HTR-8/SVneo (cell line): Measurements from ENCODE around the gene ARHGEF33.
A peak's percentile ranks its signal among the peaks of the same experiment; 100 is the strongest.

Experiments used
- DNase-seq: peaks from one replicate; pipeline ENCODE4 v3.0.0; 2011; ENCODE audit warnings: low spot score, mixed read lengths; ENCODE audit not compliant: insufficient read length
- FAIRE-seq: peaks from 2 replicates; lab custom pipeline; 2011; peaks lifted over from hg19 to GRCh38; lab: Jason Lieb, UNC

Gene ARHGEF33

DNA sequence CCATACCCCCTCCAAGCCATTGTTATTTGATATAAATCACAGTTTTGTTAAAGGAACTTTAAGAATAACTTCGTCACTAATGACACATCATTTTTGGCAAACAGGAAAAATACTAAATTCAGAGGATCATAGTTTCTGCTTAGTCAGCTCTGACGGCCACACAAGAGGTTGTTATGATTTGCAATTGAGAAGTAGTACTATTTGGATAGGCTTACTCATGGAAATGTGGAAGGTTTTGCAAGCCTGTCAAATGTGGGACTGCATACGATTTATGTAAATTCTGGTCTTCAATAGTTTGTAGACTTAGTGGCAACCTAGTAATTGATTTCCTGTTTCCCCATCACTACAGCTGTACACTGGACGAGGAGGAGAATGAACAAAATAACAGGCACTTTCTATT, 108.1 kb downstream of the ARHGEF33 start:
- FAIRE-seq = no peak

DNA sequence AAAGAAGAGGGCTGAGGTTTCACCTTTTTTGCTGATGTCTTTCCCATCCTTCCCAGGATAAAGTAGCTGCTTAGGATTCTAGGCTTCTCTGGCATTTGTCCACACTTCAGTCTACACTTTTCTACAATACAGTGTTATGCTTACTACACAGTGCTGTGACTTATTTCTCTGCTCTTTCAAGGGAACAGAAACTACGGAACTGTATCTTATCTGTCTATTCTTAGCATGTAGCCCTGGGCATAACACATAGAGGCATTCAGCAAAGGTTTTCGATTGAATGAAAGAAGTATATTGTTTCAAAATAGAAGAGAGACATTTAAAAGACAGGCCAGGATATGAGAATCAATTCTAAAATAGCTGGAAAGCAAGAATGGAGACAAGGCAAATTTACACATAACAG, 110.9 kb downstream of the ARHGEF33 start:
- FAIRE-seq = no peak

More for the DNA sequence above, 108.1 kb downstream of the ARHGEF33 start:
- DNase-seq = peak; percentile 9

DNA sequence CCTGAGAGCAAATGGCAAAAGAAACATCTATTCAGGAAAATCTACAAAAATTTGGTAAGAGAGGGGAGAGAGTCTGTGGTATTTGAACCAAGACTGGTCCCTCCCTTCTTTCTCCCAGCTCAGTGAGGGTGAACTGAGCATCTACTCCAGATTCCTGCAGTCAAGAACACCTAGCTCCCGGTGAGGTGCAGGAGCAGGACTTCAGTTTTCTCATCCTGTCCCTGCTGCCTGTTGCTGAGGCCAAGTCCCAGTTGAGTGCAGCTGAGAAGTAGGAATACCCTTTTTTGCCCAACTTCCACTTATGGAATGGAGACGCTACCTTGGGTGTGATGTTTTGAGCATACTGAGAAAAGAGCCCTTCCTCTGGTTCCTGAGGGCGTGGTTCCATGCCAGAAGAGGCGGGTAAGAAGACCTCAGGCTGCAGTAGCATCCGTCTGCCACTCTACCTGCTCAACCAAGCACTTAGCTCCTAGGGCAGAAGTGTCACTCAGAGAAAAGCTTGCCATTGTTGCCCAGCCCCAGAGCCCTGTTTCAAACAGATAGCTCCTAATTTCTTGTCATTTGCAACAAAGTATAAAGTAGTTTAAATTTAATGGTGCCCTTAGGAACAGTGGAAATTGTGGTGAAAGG, 118.3 kb downstream of the ARHGEF33 start:
- FAIRE-seq = no peak

More for the DNA sequence above, 110.9 kb downstream of the ARHGEF33 start:
- no peak for DNase-seq

DNA sequence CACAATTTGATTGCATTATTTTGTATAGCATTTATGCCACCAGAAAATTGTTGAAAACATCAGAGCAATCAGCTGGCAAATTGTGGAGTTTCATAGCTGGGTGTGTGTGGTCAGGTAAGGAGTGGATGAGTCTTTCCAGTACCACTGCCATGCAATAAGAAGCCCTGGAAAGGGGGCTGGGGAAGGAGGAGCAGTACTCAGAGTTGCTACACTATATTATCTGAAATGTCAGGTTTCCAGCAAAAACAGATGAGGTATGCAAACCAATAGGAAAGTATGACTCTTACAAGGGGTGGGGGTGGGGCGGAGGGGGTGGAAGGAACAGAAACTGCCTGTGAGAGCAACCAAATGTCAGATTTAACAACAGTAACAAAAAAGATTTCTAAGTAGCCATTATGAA, 119.0 kb downstream of the ARHGEF33 start:
- DNase-seq (no peak), FAIRE-seq (no peak)

More for the DNA sequence above, 118.3 kb downstream of the ARHGEF33 start:
- DNase-seq = no peak

DNA sequence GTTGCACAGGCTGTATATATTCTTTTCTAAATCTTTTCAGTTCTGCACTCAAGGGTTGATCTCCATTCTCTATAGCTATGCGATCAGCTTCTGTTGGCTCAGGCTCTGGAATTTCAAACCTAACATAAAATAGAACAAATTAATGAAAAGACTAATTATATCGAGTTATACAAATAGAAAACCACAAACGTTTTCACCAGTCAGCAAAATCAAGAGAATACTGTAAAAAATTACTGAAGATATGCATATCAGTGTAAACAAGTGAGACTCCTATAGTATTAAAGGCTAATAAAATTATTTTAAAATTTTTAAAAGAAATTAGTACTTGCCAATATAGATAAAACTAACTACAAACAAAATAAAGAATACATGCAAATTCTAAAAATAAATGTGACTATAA, 124.2 kb downstream of the ARHGEF33 start:
- FAIRE-seq (no peak), DNase-seq (no peak)

DNA sequence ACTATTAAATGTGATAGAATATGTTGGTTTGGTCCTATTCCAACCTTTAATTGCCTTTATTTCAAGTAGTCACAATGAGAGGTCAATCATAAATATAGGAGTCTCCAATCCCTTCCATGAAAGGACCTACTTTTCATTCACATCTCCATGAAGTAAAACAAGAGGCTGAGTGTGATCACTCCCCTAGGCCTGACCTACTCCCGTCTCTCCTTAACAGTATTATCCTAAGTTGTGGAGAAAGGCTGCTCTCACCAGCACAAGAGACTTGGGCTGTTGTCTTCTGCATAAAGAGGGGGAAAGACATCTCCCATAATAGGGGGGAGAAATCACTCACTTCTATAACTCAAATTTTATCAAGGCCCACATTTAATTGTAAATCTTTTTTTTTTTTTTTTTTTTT, 125.7 kb downstream of the ARHGEF33 start:
- no peak for DNase-seq
- FAIRE-seq = no peak

DNA sequence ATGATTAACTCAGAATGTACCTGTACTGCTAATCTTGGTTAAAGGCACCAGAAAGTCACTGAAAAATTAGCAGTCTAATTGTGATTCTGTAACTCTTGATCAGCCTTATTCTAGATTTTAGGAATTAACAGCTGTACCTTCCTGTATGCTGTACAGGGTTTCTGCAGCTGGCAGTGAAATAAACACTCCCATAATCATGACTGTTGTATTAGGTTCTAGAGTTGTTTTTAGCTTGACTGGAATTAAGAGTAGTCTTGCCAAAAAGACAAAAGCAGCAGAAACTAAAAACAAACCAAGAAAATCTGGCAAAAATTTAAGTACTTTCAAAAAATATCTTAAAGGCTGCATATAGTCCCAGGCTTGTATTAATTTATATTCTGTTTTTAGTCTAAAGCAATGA, 127.7 kb downstream of the ARHGEF33 start:
- FAIRE-seq (no peak), DNase-seq (no peak)

DNA sequence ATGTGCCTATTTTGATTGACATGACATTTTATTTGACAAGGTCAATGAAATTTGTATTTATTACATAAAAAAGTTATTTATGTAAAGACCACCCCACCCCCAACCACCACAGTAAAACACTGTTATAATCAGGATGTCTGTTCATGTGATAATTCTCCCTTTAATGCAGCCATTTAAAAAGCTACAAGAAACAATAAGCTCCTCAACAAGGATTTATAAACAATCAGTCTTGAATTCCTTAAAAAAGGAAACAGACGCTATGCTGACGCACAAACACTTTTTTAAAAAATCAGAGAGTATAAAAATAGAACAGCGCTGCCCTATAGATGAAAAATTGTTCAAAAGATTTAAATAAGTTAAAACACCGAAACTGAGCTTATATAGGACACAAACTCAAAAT, 129.0 kb downstream of the ARHGEF33 start:
- DNase-seq = no peak
- FAIRE-seq = no peak

DNA sequence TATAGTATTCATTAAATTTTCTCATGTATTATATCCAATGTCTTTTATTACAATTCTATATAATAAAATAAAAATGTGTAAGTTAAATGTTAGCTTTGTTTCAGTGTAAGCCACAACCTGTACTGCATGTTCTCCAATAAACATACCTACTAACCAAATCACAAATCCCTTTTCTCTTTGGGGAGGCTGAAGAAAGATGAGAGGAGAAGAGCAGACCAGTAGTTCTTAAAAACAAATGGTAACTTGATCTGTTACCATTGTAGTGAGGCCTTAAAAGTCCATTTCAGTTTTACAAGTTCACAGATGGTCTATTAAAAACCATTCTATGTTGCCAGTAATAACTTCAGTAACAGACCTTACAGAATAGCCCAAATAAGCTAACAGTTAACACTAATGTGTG, 130.7 kb downstream of the ARHGEF33 start:
- DNase-seq = no peak
- no peak for FAIRE-seq

DNA sequence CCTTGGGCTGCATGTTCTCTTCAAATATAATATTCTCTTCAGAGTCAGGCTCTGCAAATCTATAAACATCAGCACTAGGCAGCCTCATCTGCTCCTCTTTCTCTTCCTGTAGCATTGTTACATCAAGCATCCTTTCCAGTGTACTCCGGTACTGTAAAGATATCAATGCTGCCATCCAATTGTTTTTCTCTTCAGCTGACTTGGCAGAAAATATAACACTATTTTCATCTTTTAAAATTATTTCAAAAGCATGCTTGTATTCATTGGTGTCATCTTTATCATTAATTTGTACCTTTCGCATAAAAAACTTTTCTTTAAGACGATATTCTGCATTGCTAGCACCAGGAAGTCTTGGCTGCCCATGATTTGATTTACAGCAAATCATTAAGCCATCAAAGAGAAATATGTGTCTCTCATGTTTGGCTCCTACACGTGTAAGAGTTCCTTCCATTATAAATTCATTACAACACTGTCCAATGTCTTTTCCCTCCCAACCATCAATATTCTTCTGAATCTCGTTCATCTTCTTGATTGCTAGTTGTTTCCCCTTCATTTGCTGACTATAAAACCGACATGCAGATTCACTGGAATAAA, 133.1 kb downstream of the ARHGEF33 start:
- DNase-seq = no peak
- FAIRE-seq = peak; percentile 26

DNA sequence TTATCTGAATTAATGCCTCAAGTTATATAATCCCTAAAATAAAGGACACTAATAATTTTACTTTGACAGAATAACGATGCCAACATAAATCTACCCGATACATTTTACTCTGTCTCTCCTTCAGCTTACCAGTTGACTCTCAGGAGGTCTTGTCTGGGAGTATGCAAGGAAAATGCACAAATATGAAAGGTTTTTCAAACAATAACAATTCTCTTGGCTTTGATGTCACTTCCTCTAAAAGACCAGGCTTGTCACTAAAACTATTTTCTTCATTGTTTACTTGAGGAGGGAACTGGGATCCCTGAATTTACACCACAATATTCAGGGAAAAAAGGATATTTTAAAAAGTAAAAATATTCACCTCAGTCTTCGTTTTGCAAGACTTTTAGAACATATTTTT, 134.0 kb downstream of the ARHGEF33 start:
- no peak for DNase-seq
- FAIRE-seq = no peak

DNA sequence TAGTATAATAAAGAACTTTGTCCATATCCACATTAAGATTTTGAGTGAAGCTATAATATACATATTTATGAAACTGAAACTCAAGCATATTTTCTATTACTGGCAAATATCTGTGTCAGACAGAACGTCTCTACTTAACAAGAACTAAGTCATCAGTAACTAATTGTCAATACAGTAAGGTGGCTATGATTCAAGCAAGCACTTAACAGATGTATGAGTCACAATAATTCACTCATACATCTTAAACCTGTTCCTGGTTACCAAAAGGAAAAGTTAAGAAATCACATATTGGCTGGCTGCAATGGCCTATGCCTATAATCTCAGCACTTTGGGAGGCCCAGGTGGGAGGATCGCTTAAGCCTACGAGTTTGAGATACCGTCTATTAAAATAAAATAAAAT, 135.2 kb downstream of the ARHGEF33 start:
- FAIRE-seq = no peak
- DNase-seq = no peak
